Stimulated activated effector memory CD8-positive, alpha-beta T cell treated with anti-CD3 and anti-CD28 coated beads, Interleukin-12 subunit alpha, Interleukin-12 subunit beta, amount 100 ng/mL, for 72 hours (primary cell): ENCODE data around the gene MAGI3.
"Not testable (repeated sequence)": the region's sequence is repeated elsewhere in the genome, so short reads cannot be mapped to it uniquely, and the experiment has no call there.

Source experiments
- ATAC-seq: fragments of 150-1000 bp; cut with Tn5 transposase; 2 replicates; pipeline ENCODE4 v1.10.0; 2021
- DNase-seq, 2 donors: peaks; one replicate each; pipeline ENCODE4 v3.0.0; 2021 to 2022; ENCODE audit warnings: low spot score in 2 of 2
- H3K27ac Mint-ChIP-seq: one replicate; pipeline ENCODE4 v1.8.0; 2022; ENCODE audit warnings: mild to moderate bottlenecking, mixed read lengths
- H3K36me3 Mint-ChIP-seq: one replicate; pipeline ENCODE4 v1.8.0; 2022; ENCODE audit warnings: mild to moderate bottlenecking, mixed read lengths
- H3K4me1 Mint-ChIP-seq: one replicate; pipeline ENCODE4 v1.8.0; 2022; ENCODE audit warnings: mixed read lengths
- H3K4me3 Mint-ChIP-seq: one replicate; pipeline ENCODE4 v1.8.0; 2022; ENCODE audit warnings: mild to moderate bottlenecking, mixed read lengths
- H3K9me3 Mint-ChIP-seq: one replicate; pipeline ENCODE4 v1.8.0; 2022; ENCODE audit warnings: mixed read lengths

Gene MAGI3

DNA sequence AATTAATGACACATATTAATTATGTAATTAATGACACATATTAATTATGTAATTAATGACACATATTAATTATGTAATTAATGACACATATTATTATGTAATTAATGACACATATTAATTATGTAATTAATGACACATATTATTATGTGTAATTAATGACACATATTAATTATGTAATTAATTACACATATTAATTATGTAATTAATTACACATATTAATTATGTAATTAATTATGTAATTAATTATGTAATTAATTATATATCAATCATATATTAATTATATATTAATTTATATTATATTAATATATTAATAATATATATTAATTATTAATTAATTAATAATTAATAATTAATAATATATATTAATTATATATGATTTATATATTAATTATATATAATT, 25.8 kb downstream of the MAGI3 start:
- not testable (repeated sequence) for H3K4me1 Mint-ChIP-seq, H3K9me3 Mint-ChIP-seq, H3K36me3 Mint-ChIP-seq, H3K4me3 Mint-ChIP-seq, DNase-seq, ATAC-seq, H3K27ac Mint-ChIP-seq

DNA sequence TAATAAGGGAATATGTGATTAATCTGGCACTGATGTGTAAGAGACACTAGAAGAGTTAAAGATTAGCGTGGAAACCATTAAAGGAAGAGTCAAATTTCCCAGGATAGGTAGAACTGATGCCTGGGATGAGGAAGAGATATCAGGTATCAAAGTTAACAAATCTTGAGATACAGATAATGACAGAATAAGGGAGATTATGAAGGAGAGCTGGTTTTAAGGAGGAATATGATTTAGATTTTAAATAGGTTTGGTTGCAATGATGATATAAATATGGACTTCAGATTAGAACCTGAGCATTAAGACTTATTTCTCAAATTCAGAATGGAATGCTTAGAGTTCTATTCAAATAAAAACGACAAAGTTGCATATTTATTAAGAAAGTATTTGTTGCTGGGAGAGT, 26.2 kb downstream of the MAGI3 start:
- H3K4me3 Mint-ChIP-seq = no peak overlapping the region
- H3K4me1 Mint-ChIP-seq = no peaks in the 10 kb centered on the region
- no peak for ATAC-seq
- H3K27ac Mint-ChIP-seq = no peak overlapping the region
- H3K9me3 Mint-ChIP-seq = peaks cover 3% of the 10 kb centered on the region
- DNase-seq = no peak
- no peaks in the 10 kb centered on the region for H3K36me3 Mint-ChIP-seq

DNA sequence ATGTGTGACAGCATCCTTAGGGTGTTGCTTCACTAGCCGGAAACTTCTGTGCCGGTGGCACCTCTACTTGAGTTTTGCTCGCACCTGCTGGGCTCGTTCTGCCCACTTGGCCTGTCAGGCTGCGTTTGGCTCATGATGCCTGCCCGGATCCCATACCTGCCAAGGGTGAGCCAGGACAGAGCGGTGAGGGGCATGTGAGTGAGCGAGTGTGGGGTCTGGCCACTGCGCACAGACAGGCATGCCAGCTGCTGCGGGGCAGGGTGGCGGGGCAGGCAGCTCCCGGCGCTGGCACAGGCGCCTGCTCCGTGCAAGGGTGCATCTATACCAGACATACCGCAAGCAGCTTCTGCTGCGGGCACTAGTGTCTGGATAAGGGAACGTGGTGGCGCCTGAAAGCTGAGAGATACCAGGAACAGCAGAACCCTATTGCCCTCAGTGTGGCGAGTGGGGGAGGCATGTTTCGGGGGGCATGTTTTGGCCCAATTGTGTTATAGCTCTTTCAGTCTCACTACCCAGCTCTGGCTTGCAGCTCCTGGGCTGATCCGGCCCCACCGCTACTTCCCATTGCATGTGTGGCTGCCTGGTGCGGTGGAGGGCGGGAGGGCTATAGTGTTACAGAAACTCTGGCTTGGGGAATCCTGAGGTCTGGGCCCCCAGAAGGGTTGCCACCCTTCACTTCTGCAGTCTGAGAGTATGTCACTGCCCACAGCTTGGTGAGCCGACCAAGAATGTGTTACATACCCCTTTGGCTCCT, 32.2 kb downstream of the MAGI3 start:
- Mint-ChIP-seq H3K4me3 (no peak overlapping the region), H3K27ac (no peak overlapping the region), H3K36me3 (no peaks in the 10 kb centered on the region), H3K9me3 (peaks cover 7% of the 10 kb centered on the region), H3K4me1 (no peaks in the 10 kb centered on the region)
- ATAC-seq = no peak
- no peak for DNase-seq

DNA sequence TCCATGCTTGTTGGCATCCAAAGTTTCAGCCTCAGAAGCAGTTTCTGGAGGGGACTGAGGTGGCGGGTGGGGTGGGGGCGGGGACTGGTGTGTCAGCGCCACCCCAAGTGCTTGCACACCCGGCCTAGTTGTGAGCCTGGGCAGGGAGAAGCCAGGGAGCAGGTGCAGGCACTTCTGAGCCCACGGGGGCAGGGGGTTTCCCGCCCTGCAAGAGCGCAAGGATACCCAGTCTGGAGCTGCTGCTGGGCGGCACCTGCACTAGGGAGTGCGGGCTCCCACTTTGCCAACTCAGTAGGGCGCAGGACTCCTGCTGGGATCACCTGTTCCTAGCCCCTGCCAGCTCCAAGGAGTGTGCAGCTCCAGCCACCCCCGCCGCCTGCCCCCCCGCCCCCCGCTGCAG, 33.5 kb downstream of the MAGI3 start:
- Mint-ChIP-seq H3K36me3 (no peaks in the 10 kb centered on the region), H3K4me1 (no peaks in the 10 kb centered on the region), H3K4me3 (no peak overlapping the region), H3K9me3 (peaks cover 7% of the 10 kb centered on the region), H3K27ac (no peak overlapping the region)
- ATAC-seq = no peak
- no peak for DNase-seq

DNA sequence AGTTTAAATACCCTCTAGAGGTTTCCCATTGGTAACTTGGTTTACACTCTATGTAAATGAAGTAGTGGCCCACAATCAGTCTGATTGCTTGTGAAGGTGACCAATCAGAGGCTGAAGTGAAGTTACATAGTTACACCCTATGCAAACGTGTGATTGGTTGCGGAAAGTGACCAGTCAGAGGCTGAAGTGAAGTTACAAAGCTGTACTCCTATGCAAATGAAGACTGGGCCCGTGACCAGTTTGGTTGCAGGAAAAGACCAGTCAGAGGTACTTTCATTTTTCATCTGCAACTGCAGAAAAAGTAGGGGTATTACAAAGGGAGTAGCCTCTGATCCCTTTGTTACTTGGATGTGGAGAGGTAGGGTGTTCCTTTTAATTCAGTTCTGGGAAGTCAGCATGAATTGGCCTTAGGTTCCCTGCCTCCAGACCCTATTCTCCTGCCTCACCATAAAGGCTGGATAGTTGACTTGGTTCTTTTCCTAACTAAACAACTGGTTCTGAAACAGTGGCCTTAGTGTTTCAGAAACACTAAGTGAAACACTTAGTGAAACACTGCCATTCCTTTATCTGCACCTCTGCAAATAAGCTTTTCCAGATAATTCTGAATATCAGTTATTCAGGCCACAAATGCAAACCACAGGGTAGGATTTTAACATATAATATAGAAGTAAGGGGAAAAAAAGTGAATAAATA, 39.3 kb downstream of the MAGI3 start:
- Mint-ChIP-seq H3K27ac (no peak overlapping the region), H3K36me3 (no peaks in the 10 kb centered on the region), H3K4me3 (no peak overlapping the region), H3K9me3 (peaks cover 4% of the 10 kb centered on the region), H3K4me1 (no peaks in the 10 kb centered on the region)
- ATAC-seq = no peak
- DNase-seq = no peak

DNA sequence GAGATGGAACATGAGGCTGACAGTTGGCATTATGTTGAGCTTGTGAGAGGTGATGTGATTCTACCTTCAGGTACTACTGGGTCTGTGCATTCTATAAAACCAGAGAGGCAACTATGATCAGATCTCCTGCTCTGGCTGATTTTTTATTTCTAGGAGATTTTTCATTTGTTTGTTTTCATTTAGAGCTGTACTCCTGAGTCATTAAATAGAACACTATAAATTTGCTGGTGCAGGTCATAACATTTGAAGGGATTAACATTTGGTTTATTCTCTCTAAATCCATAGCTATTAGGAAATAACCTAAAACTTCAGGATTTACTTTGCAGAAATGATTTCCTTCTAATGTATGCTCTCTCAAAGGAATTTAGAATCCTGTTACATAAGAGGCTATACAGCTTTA, 42.9 kb downstream of the MAGI3 start:
- no peak for DNase-seq
- no peak for ATAC-seq
- Mint-ChIP-seq H3K4me3 (no peak overlapping the region), H3K27ac (no peak overlapping the region), H3K9me3 (no peaks in the 10 kb centered on the region), H3K36me3 (no peaks in the 10 kb centered on the region), H3K4me1 (no peaks in the 10 kb centered on the region)

DNA sequence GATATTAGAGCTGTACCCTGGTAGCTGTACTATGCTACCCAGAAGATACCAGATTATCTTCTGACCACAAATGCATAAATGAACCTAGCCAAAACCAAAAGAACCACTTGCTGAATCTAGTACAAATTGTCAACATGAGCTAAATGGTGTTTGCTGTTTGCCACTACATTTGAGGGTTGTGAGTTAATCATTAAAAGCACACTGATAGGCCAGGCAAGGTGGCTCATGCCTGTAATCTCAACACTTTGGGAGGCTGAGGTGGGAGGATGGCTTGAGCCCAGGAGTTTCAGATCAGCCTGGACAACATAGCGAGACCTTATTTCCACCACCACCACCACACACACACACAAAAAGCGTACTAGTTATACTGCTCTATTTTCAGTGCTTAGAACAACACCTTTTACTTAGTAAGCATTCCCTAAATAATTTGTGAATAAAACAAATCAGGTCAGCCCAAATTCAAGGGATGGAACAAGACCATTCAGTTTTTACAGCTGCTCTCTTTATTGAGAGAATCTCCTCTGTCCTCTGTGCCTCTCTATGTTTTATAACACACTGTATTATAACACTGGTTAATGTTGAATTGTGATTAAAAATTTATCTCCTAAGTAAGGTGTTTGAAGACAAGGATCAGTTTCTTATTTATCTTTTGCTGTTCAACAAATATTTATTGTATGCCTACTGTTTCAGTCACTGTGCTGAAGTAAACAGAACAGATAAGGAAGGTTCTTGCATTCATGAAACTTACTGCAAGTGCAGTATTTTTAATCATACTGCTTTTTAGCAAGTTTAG, 44.0 kb downstream of the MAGI3 start:
- H3K27ac Mint-ChIP-seq = no peak overlapping the region
- no peaks in the 10 kb centered on the region for H3K4me1 Mint-ChIP-seq
- H3K36me3 Mint-ChIP-seq = no peaks in the 10 kb centered on the region
- H3K4me3 Mint-ChIP-seq = no peak overlapping the region
- no peaks in the 10 kb centered on the region for H3K9me3 Mint-ChIP-seq
- DNase-seq (no peak), ATAC-seq (no peak)

DNA sequence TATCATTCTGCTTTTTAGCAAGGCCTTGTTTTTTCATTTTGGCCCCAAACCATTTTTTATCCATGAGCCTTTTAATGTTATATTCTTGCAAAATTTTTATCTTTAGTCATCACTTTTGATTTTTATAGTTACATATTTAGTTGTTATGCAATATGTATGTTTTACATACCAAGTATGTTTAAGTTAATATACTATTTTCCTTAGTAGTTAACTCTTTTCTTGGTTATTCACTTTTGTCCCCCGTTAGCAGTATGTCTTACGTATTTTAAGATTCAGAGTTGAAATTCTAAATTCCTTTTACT, 44.5 kb downstream of the MAGI3 start:
- no peak for ATAC-seq

DNA sequence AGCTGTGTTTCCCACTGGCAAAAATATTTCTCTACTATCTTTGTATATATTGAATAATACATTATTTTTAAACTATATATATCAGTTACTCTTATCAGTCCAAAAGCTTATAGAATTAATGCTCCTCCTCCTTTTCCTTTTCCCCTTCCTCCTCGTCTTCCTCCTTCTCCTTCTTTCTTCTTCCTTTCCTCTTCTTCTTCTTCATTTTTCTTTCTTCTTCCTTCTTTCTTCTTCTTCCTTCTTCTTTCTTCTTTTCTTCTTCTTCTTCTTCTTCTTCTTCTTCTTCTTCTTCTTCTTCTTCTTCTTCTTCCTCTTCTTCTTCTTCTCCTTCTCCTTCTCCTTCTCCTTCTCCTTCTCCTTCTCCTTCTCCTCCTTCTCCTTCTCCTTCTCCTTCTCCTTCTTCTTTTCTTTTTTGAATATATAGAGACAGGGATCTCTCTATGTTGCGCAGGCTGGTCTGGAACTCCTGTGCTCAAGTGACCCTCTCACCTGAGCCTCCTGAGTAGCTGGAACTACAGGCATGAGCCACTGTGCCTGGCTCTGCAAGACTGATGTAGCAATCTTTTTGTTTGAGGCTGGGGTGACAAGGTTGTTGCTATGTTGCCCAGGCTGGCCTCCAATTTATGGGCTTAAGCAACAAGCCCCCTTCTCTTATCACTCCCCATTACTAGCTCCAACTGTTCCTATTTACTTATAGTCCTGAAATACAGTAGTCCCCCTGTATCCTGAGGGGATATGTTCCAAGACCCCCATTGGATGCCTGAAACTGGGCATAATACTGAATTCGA, 47.4 kb downstream of the MAGI3 start:
- Mint-ChIP-seq H3K4me1 (no peaks in the 10 kb centered on the region), H3K4me3 (no peak overlapping the region), H3K9me3 (no peaks in the 10 kb centered on the region), H3K27ac (no peak overlapping the region), H3K36me3 (no peaks in the 10 kb centered on the region)
- DNase-seq (no peak), ATAC-seq (no peak)

More for the DNA sequence above, 44.5 kb downstream of the MAGI3 start:
- H3K4me3 Mint-ChIP-seq = no peak overlapping the region
- no peaks in the 10 kb centered on the region for H3K36me3 Mint-ChIP-seq
- no peaks in the 10 kb centered on the region for H3K4me1 Mint-ChIP-seq
- no peaks in the 10 kb centered on the region for H3K9me3 Mint-ChIP-seq
- H3K27ac Mint-ChIP-seq = no peak overlapping the region
- no peak for DNase-seq

DNA sequence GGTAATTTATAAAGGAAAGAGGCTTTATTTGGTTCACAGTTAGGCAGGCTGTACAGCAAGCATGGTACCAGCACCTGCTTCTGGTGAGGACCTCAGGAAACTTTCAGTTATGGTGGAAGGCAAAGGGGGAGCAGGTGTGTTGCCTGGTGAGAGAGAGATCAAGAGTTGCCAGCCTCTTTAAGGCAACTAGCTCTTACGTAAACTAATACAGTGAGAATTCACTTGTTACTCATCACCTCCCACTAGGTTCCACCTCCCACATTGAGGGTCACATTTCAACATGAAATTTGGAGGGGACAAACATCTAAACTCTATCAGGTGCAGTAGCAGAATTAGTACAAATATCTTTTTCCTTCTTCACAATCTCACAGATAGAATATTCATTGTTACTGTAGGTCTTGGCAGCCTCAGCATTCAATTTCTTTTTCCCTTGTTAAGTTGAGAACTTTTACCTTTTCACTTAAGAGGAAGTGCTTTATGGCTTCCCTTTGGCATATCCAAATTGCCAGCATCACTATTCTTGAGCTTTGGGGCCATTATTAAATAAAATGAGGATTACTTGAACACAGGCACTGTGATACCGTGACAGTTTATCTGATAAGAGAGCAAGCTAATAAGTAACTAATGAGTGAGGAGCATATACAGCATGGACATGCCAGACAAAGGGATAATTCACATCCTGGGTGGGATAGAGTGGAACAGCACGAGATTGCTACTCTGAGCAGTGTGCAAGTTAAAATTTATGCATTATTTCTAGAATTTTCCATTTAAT, 48.4 kb downstream of the MAGI3 start:
- no peak for ATAC-seq
- H3K27ac Mint-ChIP-seq = no peak overlapping the region
- H3K9me3 Mint-ChIP-seq = no peaks in the 10 kb centered on the region
- H3K4me1 Mint-ChIP-seq = no peaks in the 10 kb centered on the region
- no peaks in the 10 kb centered on the region for H3K36me3 Mint-ChIP-seq
- no peak for DNase-seq
- H3K4me3 Mint-ChIP-seq = no peak overlapping the region

DNA sequence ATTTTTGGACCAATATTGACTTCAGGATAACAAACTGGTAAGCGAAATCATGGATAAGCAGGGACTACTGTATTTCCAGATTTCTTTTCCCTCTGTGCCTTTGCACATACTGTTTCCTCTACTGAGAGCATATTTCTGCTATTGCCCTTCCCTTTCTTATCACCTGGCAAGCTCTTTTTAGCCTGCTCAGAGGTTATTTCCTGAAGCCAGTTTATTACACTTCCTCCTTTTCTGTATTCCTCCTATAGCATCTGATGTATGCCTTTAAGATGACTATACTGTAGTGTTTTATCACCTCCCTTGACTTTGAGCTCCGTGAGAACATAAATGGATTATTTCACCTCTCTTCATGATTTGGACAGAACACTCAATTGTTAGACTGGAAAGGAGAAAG, 49.0 kb downstream of the MAGI3 start:
- DNase-seq (no peak), ATAC-seq (no peak)
- Mint-ChIP-seq H3K4me3 (no peak overlapping the region), H3K9me3 (peaks cover under 1% of the 10 kb centered on the region), H3K4me1 (no peaks in the 10 kb centered on the region), H3K36me3 (no peaks in the 10 kb centered on the region), H3K27ac (no peak overlapping the region)

DNA sequence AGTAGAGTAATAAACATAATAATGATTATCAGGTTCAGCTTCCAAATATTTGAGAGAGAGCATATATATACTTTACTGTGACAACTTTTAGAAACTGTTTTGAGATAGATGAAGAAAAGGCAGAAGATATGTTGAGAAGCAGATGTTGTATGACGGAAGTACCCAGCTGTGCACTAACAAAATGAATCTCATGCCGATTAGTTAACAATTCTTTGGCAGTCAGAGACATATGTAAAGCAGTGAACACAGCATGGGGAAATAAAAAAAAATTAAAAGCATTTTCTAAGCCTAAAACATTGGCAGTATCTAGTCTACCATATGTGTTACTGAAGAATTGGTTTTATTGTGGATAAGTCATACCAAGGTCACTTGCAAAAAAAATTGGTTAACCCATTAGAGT, 51.8 kb downstream of the MAGI3 start:
- Mint-ChIP-seq H3K36me3 (no peaks in the 10 kb centered on the region), H3K27ac (no peak overlapping the region), H3K9me3 (peaks cover 8% of the 10 kb centered on the region), H3K4me3 (no peak overlapping the region), H3K4me1 (no peaks in the 10 kb centered on the region)
- DNase-seq (no peak), ATAC-seq (no peak)

DNA sequence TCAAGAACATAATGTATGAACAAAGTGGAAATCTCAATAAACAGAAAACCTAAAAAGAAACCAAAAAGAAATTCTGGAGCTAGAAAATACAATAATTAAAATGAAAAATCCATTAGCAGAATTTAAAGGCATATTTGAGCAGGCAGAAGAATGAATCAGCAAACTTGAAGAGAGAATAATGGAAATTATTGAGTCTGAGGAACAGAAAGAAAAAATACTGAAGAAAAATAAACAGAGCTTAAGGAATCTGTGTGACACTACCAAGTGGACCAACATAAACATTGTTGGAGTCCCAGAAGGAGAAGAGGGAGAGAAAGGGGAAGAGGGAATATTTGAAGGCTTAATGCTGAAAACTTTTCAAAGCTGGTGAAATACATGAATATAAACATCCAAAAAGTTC, 54.5 kb downstream of the MAGI3 start:
- no peak for ATAC-seq
- H3K36me3 Mint-ChIP-seq = no peaks in the 10 kb centered on the region
- no peak overlapping the region for H3K27ac Mint-ChIP-seq
- H3K9me3 Mint-ChIP-seq = peaks cover 8% of the 10 kb centered on the region
- no peak for DNase-seq
- H3K4me3 Mint-ChIP-seq = no peak overlapping the region
- H3K4me1 Mint-ChIP-seq = no peaks in the 10 kb centered on the region

DNA sequence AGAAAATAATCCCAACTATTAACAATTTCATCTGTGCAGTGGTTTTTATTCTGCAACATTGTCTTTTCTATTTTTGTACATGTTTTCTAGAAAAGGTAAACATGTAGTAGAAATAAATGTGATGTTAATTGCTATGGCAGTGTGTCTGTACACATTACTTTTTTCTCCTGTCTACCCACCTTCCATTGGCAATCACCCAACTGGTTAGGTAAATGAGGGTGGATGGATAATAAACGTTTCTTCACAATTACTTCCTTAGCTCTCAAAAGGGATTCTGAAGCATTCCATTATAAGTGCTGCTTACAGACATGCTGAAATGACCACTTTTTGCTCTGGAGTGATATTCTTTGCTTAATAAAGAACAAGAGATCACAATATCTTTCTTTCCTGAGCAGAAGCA, 61.4 kb downstream of the MAGI3 start:
- Mint-ChIP-seq H3K27ac (no peak overlapping the region), H3K4me3 (no peak overlapping the region), H3K36me3 (no peaks in the 10 kb centered on the region), H3K4me1 (no peaks in the 10 kb centered on the region), H3K9me3 (no peaks in the 10 kb centered on the region)
- ATAC-seq (no peak), DNase-seq (no peak)
